HG02981 (cell line): ENCODE results near the gene NR3C2.
"Not testable (repeated sequence)": the region's sequence is repeated elsewhere in the genome, so short reads cannot be mapped to it uniquely, and the experiment has no call there.

Source experiments
- ATAC-seq: cut with Tn5 transposase; IDR thresholded peaks from one replicate; pipeline ENCODE4 v1.9.1; 2021; ENCODE audit warnings: mild to moderate bottlenecking, moderate library complexity; ENCODE audit not compliant: unreplicated experiment

NR3C2 gene

DNA sequence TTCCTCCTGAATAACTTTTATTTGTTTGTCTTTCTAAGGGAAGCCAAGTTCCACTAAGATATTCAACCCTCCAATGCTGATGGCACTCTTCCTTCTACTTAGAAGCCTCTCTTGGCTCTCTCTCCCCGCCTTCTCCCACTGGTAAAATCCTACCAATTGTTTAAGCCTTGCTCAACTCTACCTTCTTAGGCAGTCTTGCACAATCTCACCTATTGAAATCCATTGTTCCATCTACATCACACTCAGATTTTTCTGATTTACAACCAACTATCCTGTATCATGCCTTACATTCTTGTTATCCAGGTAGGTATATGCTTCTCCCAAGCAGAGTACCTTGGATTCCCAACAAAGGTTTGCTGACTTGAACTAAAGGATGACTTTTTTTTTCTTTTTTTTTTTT is 69.1 kb downstream of the NR3C2 start:
- ATAC-seq = no peak

DNA sequence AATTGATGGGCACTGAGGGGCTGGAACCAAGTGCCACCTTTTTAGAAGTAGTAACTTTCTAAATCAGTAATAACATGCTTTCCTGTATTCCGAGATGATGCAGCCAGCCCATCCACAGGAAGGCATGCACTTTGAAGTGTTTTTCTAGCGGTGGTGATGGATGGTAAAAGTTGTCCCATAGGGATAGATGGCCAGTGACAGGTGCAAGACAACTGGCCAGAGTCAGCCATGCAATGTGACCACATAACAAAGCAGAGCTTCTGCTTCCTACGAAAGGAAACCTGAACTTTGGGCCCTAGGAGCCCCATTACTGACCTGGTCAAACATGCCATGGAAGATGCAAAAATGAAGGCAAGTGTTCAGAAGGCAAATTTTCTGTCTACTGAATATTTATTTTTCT is 72.3 kb downstream of the NR3C2 start:
- no peak for ATAC-seq

DNA sequence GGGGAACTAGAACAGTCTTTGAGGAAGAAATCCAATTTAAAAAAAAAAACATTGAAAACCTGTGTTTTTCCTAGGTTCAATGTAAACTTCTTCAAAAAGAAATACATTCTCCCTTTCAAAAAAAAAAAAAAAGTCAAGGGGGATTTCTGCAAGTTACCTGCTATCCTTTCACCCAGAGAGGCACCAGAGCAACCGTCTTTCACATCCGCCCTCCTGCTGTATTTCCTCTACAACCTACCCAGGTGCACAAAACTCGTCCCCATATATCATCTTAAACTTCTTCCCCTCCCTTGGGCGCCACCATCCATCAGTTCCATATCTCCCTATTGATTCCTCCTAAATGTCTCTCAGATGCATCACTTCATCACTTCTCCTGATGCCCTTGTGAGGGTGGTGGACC is 74.5 kb downstream of the NR3C2 start:
- ATAC-seq = no peak

DNA sequence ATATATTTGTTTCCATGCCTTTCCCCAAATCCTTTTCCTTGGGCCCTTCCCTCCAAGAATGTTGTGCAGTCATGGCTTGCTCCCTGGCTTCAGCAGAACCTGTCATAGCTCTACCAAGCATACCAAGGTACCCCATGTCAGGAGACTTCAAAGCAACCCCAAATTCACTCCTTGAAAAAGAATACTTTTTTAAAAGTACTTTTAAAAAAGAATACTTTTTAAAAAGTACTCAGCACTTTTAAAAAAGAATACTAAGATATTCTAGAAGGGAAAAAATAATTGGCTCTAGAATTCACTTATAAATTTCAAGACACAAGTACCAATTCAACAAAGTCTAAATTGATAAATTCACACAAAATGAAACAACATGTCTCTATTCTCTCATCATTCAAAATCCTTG is 76.0 kb downstream of the NR3C2 start:
- no peak for ATAC-seq

DNA sequence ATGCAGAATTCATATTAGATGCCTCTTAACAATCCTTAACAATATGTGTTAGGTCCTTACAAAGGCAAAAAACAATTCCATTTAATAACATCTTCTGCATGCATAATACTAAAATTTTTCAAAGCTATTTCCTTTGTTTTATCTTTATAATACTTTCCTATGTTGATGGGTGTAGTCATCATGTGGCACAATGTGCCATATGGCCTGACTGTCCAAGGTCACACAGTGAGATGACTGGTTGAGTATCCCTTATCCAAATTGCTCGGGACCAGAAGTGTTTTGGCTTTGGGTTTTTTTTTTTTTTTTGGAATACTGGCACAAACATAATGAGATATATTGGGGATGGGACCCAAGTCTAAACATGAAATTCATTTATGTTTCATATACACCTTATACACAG is 77.7 kb downstream of the NR3C2 start:
- no peak for ATAC-seq

DNA sequence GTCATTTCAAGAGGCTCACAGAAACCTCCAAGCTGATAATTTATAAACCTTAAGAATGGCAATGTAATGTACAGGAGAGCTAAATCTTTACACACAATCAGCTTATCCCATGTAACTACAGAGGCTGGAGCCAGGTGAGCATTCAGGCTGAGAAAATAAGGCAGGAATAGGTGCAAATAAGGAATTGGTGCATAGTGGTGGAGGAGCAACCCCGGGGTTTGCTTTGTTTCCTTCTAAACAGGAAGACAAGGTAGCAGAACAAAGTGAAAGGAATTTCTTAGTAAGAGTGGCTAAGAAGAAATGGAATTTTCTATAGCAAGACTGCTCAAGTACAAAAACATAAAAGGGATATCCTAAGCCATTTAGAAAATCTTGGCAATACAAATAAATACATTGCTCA is 82.4 kb downstream of the NR3C2 start:
- no peak for ATAC-seq

DNA sequence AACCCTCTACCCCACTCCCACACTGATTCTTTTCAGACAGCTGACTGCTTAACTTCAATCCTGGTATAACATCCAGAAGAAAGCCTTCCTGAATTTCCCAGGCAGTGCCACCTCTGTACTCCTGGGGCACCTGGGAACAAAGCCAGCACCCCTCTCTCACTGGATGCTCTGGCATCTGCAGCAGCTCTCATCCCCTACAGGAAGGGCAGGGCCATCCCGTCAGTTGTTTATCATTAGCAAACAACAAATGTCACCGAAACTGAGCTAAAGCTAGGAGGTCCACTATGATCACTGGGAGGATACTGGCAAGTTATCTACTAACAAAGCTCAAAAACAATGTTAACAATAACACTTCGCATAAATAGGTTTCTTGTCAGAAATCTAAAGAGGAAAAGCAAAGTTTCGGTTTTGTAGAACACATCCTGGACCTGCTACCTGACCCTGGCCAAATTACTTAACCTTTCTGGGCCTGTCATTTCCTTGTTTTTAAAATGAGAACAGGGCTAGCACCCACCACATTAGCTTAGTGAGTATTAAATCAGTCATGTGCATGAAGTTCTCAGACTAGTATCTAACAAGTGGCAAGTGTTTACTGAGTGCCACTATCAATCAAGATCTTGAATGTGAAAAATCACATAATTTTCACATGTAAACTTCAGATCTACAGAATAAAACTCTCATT is 86.6 kb downstream of the NR3C2 start:
- ATAC-seq = no peak

DNA sequence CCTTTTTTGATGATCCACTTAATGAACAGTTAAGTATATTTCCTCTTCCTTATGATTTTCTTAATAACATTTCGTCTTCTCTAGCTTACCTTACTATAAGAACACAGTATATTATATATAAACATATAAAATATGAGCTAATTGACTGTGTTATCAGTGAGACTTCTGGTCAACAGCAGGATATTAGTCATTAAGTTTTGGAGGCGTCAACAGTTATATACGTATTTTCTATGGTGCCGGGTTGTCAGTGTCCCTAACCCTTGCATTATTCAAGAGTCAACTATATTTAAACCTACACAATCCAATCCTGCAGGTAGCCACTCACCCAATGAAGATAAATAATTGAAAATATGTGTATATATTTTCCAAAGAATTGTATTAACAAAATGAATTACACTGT is 88.0 kb downstream of the NR3C2 start:
- no peak for ATAC-seq

DNA sequence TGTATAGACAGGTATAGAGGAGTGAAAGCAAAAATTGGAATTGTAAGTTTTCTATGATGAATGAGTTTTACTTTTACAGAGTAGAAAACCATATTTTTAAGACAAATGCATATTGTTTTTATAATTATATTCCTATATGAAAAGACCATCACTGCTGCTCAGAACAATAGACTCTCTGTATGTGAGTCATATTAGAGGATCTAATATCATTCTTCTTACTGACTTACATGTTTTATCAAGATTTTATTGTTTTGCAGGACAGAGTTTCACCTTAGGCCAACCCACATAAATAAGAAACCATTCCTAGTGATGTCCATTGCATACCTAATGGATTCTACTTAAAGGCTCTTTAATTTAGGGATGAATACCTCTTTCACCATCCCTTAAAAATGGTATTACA is 88.6 kb downstream of the NR3C2 start:
- no peak for ATAC-seq

DNA sequence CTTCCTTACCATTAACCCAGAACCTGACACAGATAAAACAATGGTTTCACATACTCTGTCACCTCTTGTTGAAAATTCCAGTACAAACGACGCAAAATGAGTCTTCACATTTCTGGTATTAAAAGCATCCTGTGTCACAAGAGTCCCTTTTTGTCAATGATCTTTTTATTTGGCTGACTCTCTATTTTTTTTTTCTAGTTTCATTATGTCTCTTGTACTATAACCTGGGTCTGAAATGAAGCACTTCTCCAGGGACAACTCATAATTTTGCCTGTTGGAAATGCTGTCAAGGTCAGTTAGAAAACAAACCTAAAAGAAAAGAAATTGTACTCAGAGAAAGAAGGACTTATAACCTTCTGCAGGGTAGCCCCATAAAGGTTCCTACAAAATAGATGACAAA is 93.1 kb downstream of the NR3C2 start:
- ATAC-seq = no peak

DNA sequence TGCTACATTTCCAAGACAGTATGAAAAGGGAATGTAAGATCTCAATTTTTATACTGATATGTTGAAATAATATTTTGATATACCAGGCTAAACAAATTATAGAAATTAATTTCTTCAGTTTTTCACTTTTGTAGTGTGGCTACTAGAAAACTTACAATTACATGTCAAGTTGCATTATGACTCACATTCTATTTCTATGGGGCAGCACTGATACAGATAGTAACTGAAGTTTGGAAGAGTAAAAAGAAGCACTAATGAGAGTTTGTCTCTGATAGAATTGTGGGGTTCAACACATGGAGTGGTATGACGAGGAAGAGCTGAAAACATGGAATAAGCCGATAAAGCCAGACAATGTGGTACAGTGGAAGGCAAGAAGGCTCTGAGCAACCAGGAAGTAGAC is 95.6 kb downstream of the NR3C2 start:
- ATAC-seq = no peak

DNA sequence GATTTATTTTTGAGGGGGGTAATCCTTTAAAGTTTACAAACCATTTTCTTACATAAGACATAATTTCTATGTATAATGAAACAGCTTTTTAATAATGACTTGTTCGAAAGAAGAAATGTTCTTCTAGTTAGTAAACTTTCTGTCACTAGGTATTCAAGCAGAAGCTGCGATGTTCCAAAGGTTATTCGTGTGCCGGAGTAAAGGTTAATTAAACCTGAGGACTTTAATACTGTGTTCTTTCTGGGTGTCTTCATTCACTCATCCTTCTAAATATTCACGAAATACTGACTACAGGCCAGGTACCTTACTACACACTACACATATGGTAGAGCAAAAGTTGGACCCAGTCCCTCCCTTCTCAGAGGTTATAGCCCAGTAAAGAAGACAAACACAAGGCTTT is 96.7 kb downstream of the NR3C2 start:
- no peak for ATAC-seq

DNA sequence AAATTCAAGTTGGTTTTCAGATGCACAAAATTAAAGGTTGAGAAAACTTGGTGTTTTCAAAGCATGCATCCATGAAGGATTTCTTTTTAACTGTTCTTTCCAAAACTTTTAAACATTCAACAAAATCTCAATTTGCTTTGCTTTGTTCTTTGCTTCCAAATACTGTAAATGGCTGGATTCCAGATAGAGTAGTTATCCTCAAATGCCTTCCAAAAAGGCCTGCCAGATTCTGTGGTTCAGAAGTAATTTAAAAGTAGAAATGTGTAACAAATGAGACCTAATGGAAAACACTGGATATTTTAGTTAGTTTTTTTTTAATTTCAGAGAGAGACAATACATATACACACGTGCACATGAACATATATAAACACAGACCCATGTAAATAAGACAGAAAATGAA is 97.3 kb downstream of the NR3C2 start:
- ATAC-seq = no peak

DNA sequence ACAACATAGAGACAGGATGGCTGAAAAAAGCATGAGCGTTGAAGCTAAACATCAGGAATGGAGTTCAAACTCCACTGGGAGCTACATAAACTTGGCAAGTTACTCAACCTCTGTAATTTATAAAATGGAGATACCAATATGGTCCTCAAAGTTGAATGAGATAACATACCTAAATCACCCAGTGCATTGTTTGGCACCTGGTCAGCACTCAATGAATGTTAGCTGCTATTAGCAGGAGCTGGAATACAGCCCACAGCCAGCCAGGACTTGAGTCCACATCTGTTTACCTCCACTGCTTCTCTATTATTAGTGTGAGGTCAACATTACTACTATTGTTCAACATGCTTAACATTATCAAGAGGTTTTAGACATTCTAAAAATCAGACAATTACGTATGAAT is 97.9 kb downstream of the NR3C2 start:
- no peak for ATAC-seq

DNA sequence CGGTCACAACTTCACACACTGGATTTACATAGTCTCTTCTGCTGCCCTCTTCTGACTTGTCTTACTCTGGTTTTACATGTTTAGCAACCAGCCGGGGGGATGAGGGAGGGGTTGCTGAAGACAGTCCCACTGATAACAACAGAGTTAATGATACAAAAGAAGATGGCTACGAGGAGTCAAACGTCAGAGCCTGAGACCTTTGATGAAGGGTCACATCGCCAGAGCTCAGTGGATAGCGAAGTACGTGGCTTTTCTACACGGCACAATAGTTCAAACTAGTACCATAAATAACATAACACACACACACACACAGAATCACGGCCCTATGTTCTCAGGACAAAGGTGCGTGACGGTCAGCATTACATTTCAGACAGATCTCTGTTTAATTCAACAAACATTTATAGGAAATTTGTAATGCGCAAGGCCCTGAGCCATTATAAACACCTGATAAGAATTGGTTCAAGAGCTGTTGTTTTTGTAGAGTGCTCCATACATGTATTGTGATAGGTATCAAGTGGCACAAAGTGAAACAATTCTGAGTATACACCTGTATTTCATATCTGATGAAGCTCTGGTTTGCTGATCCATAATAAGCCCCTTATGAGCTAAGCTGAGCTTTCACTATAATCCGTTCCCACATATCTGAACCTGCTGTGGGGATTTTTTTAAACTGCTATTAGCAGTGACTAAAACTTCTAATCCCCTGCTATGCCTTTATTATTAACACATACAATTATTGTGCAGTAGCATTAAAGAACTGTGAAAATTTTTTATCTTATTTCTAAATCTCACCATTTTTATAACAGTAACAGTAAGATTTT is 100.0 kb downstream of the NR3C2 start:
- ATAC-seq = no peak

DNA sequence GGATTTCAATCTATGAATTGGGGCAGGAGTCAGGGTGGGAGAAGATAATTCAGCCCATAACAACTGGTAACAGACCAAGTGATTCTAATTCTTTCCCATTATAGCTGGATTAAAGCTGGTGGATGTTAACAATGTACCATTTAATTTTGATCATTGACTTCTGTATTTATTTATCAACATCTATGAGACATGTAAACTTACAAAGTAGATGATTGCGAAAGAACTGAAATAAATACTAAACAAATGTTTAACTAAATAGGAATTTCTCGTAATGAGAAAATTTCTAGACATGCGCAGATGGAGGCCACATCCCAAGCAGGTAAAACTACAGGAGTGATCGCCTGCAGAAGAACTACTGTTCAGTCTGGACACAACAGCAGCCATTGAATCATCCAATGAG is 107.1 kb downstream of the NR3C2 start:
- ATAC-seq = no peak

DNA sequence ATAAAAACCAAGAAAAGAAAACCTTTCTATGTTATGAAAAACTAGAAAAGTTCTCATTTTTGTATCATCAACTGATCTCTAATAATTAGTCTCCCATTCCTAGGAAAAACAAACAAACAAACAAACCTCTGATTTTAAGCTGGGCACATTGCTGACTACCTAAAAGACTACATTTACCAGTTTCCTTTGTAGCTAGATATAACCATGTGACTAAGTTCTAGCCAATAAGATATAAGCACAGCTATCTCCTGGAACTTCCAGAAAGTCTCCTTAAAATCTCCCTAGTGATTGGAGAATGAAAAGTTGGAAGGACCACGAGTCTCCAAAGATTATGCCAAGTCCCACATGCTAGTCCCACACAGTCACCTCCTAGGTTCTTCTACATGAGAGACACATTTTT is 108.9 kb downstream of the NR3C2 start:
- ATAC-seq = no peak

DNA sequence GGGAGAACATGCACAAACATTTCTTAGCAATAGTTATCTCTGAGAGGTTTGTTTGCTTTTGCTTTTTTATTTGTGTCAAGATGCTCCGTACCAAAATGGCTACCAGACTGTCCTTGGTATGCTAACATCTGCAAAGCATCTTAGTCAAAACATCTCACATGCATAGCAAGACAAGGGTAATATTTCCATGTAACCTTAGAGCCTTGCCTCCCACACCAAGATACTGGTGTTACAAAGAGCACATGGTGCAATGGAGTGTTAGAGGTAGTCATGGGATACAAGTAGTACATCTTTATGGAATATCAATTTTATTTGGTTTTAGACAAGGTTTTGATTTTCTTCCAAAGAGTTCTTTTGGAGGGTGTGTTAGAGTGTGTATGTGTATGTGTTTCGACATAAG is 109.7 kb downstream of the NR3C2 start:
- no peak for ATAC-seq

DNA sequence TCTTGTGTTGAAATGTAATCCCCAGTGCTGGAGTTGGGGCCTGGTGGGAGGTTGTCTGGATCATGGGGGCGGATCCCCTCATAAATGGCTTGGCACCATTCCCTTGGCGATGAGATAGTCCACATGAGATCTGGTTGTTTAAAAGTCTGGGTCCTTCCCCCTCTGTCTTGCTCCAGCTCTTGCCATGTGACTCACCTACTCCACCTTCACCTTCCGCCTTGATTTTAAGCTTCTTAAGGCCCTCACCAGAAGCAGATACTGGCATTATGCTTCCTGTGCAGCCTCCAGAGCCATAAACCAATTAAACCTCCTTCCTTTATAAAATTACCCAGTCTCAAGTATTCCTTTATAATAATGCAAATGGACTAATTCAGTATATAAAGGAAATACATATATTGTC is 111.5 kb downstream of the NR3C2 start:
- no peak for ATAC-seq

DNA sequence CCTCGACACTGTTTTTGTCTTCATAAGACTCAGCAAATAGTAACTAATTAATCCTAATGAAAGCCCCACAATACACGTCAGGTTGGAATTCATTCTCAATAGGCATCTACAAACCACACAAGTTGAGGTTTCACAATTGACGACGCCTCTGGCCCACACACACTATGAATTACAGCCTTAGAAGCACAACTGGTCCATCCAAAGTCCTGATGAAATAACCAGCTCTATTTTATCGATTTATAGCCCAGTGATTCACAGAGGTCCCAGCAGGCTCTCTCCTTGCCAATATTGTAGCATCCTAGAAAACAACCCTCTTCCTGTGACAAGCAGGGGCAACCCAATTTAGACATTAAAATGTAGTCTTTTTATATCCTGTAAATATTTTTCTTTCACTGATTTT is 112.1 kb downstream of the NR3C2 start:
- ATAC-seq = no peak

DNA sequence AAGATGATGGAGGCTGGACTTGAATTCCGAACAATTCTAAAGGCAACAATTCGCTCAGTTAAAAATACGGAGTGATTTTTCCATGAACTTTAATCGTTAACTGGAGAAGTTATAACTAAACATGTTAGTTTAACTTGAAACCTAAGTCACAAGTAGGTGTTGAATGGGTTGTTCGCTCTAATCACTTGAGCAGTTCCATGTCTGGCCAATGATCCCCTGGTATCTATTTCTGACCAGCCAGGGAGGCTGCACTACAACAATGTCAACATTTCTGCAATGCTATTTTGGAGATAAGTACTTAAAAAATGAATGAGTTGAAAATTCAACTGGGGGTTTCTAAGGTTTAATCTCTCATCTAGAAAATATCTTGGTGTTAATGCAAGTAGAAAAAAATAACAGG is 112.5 kb downstream of the NR3C2 start:
- no peak for ATAC-seq

DNA sequence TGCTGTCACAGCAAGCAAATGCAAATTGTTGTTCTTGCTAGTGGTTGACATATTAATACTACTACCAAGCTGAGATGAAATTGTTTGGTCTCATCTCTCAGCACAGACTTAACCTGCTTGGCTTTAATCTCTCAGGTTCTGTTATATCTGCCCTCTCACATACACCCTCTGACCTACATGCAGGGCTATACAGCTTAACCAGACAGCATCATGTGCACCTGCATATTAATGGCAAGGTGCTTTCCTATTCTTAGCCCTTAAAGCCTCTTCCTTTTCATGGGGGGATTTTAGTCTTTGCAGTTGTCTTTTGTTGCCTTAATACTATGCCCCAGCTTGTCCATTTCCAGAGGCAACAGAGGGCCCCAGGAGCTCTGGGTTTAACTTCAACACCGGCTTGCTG is 114.5 kb downstream of the NR3C2 start:
- ATAC-seq = no peak

DNA sequence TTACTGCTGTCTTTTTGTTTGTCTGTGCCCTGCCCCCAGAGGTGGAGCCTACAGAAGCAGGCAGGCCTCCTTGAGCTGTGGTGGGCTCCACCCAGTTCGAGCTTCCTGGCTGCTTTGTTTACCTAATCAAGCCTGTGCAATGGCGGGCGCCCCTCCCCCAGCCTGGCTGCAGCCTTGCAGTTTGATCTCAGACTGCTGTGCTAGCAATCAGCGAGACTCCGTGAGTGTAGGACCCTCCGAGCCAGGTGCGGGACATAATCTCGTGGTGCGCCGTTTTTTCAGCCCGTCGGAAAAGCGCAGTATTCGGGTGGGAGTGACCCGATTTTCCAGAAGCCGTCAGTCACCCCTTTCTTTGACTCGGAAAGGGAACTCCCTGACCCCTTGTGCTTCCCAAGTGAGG is 118.9 kb downstream of the NR3C2 start:
- not testable (repeated sequence) for ATAC-seq
